ENCODE results near the gene MKNK1. TPM values are rescaled to one million over a fixed set of nuclear protein-coding genes. Genes with fewer than 3 reads are reported as not detected.

MKNK1 gene
- total RNA-seq, 1 experiment from 2014 or later, result 40.1 TPM

DNA sequence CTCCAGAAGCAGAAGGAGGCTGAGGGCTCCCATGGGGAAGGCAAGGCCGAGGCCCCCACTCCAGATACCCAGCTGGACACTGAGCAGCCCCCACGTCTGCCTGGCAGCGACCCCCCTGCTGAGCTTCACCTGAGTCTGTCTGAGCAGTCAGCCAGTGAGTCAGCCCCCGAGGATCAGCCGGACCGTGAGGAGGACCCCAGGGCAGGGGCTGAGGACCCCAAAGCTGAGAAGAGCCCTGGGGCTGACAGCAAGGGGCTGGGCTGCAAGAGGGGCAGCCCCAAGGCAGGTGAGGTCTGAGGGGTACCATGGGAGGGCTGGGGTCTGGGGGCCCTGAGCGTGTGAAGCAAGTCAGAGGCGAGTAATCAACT, 93.1 kb downstream of the MKNK1 start:
- ATAC-seq, result no peak

GRCh38 chr1:46510341-46510997, 93.6 kb downstream of the MKNK1 start:
- H3K27ac ChIP-seq (ENCODE audit: low read length), result no peak overlapping the region
- no TSS peak for BruUV-seq (replicated peaks)
- CTCF ChIA-PET, result interaction anchor here (0.6 kb wide), 1 partner anchor 684 kb away, joined by 5 read pairs; no protein-coding TSS in a partner anchor
- no peak overlapping the region for H3K4me3 ChIP-seq (ENCODE audit: low read depth in 2 of 2, low read length in 2 of 2)
- H3K27me3 ChIP-seq (ENCODE audit: control insufficient read depth, insufficient read depth, low read length), result no peaks in the 10 kb centered on the region
- no peaks in the 10 kb centered on the region for H3K4me1 ChIP-seq (ENCODE audit: control insufficient read depth, insufficient read depth, low read length)
- no peaks in the 10 kb centered on the region for H3K9me3 ChIP-seq (ENCODE audit: control insufficient read depth, insufficient read depth, low read depth, low read length)
- in situ Hi-C loops (cut with HindIII; ENCODE audit: low pct_unique_long_range_greater_than_20kb, low sequenced_read_pairs), result no loop called here
- intact Hi-C loops (cut with micrococcal nuclease; ENCODE audit: unreplicated experiment), result no loop called here
- POLR2A ChIA-PET, result no interaction called here
- DNase-seq (ENCODE audit: low read depth, low spot score) (no peak), ATAC-seq (no peak)
- TF ChIP-seq POLR2AphosphoS5 (IDR thresholded peaks at IDR 0.05; ENCODE audit: low read depth, low read length) (no peak), SIN3A (IDR thresholded peaks at IDR 0.05; ENCODE audit: borderline replicate concordance, insufficient read depth, low read depth, low read length) (no peak), TCF7L2 (IDR thresholded peaks at IDR 0.05; ENCODE audit: low read depth, low read length) (no peak)
- no peaks in the 10 kb centered on the region for H3K36me3 ChIP-seq (ENCODE audit: control insufficient read depth, insufficient read depth, low read length)

More for the DNA sequence above, 93.1 kb downstream of the MKNK1 start:
- no peaks in the 10 kb centered on the region for H3K9me3 ChIP-seq (ENCODE audit: control insufficient read depth, insufficient read depth, low read depth, low read length)
- no peak overlapping the region for H3K27ac ChIP-seq (ENCODE audit: low read length)
- no peak for DNase-seq (ENCODE audit: low read depth, low spot score)
- in situ Hi-C loops (cut with HindIII; ENCODE audit: low pct_unique_long_range_greater_than_20kb, low sequenced_read_pairs) (no loop called here), intact Hi-C loops (cut with micrococcal nuclease; ENCODE audit: unreplicated experiment) (no loop called here)
- ChIA-PET CTCF (no interaction called here), POLR2A (interaction anchor here (0.5 kb wide), 1 partner anchor 104 kb away, joined by 8 read pairs; no protein-coding TSS in a partner anchor)
- TF ChIP-seq POLR2AphosphoS5 (IDR thresholded peaks at IDR 0.05; ENCODE audit: low read depth, low read length), result no peak
- no peak for TF ChIP-seq CTCF (IDR thresholded peaks at IDR 0.05)
- TF ChIP-seq SIN3A (IDR thresholded peaks at IDR 0.05; ENCODE audit: borderline replicate concordance, insufficient read depth, low read depth, low read length), result no peak
- TF ChIP-seq TCF7L2 (IDR thresholded peaks at IDR 0.05; ENCODE audit: low read depth, low read length), result no peak
- TF ChIP-seq REST (IDR thresholded peaks at IDR 0.05; ENCODE audit: insufficient read depth in 1 of 2, low read depth in 2 of 2, low read length in 1 of 2), result no peak
- BruUV-seq (replicated peaks), result no TSS peak
- no peaks in the 10 kb centered on the region for H3K4me1 ChIP-seq (ENCODE audit: control insufficient read depth, insufficient read depth, low read length)
- H3K36me3 ChIP-seq (ENCODE audit: control insufficient read depth, insufficient read depth, low read length), result no peaks in the 10 kb centered on the region
- H3K4me3 ChIP-seq (ENCODE audit: low read depth in 2 of 2, low read length in 2 of 2), result no peak overlapping the region
- no peaks in the 10 kb centered on the region for H3K27me3 ChIP-seq (ENCODE audit: control insufficient read depth, insufficient read depth, low read length)

- POLR2A ChIA-PET, result interaction anchor here (0.7 kb wide), 1 partner anchor 86 kb away, joined by 6 read pairs; no protein-coding TSS in a partner anchor
- no peaks in the 10 kb centered on the region for H3K9me3 ChIP-seq (ENCODE audit: control insufficient read depth, insufficient read depth, low read depth, low read length)
- BruUV-seq (replicated peaks), result no TSS peak
Observed at GRCh38 chr1:46508757-46509156, 95.3 kb downstream of the MKNK1 start.

More at GRCh38 chr1:46508757-46509156, 95.3 kb downstream of the MKNK1 start:
- H3K27ac ChIP-seq (ENCODE audit: low read length), result no peak overlapping the region
- H3K27me3 ChIP-seq (ENCODE audit: control insufficient read depth, insufficient read depth, low read length), result no peaks in the 10 kb centered on the region
- H3K36me3 ChIP-seq (ENCODE audit: control insufficient read depth, insufficient read depth, low read length), result no peaks in the 10 kb centered on the region
- CTCF ChIA-PET, result no interaction called here
- no peak for TF ChIP-seq CTCF (IDR thresholded peaks at IDR 0.05)
- TF ChIP-seq SIN3A (IDR thresholded peaks at IDR 0.05; ENCODE audit: borderline replicate concordance, insufficient read depth, low read depth, low read length), result no peak
- TF ChIP-seq POLR2AphosphoS5 (IDR thresholded peaks at IDR 0.05; ENCODE audit: low read depth, low read length), result no peak
- no peak for TF ChIP-seq REST (IDR thresholded peaks at IDR 0.05; ENCODE audit: insufficient read depth in 1 of 2, low read depth in 2 of 2, low read length in 1 of 2)
- TF ChIP-seq TCF7L2 (IDR thresholded peaks at IDR 0.05; ENCODE audit: low read depth, low read length), result no peak
- DNase-seq (ENCODE audit: low read depth, low spot score) (no peak), ATAC-seq (no peak)
- in situ Hi-C loops (cut with HindIII; ENCODE audit: low pct_unique_long_range_greater_than_20kb, low sequenced_read_pairs) (no loop called here), intact Hi-C loops (cut with micrococcal nuclease; ENCODE audit: unreplicated experiment) (no loop called here)
- H3K4me1 ChIP-seq (ENCODE audit: control insufficient read depth, insufficient read depth, low read length), result no peaks in the 10 kb centered on the region
- H3K4me3 ChIP-seq (ENCODE audit: low read depth in 2 of 2, low read length in 2 of 2), result no peak overlapping the region
